Inflammatory macrophage (primary cell): ENCODE data around the gene FOXA1.
"Not testable (repeated sequence)": the region's sequence is repeated elsewhere in the genome, so short reads cannot be mapped to it uniquely, and the experiment has no call there.

Source experiments
- DNase-seq, 2 donors: peaks; one replicate each; pipeline ENCODE4 v3.0.0-alpha.2; 2020 to 2022

Gene FOXA1

DNA sequence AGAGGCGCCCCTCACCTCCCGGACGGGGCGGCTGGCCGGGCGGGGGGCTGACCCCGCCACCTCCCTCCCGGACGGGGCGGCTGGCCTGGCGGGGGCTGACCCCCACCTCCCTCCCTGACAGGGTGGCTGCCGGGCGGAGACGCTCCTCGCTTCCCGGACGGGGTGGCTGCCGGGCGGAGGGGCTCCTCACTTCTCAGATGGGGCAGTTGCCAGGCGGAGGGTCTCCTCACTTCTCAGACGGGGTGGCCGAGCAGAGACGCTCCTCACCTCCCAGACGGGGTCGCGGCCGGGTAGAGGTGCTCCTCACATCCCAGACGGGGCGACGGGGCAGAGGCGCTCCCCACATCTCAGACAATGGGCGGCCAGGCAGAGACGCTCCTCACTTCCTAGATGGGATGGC, 39.5 kb downstream of the FOXA1 start:
- DNase-seq, result not testable (repeated sequence)

- no peak for DNase-seq
These were observed 41.0 kb downstream of the FOXA1 start for GRCh38 chr14:37553935-37554550.

- DNase-seq, result no peak
These were observed 43.9 kb downstream of the FOXA1 start for GRCh38 chr14:37551119-37551518.

DNA sequence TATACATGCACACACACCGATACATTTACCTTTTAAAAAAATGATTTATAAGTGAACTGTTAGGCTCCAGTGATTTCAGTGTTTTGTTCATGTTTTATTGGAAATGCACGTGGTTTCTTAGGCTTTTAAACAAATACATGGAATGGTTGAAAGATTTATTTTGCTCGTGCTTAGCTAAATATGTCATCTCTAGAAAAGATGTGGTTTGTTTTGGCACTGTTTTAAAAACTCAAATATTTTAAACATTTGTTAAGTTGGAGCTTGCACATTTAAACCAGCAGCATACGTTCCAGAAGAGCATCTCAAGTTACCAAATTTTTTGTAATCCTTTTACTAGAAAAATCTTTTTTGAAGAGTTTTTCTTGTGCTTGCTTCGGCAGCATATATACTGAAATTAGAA, 44.5 kb downstream of the FOXA1 start:
- DNase-seq, result no peak

DNA sequence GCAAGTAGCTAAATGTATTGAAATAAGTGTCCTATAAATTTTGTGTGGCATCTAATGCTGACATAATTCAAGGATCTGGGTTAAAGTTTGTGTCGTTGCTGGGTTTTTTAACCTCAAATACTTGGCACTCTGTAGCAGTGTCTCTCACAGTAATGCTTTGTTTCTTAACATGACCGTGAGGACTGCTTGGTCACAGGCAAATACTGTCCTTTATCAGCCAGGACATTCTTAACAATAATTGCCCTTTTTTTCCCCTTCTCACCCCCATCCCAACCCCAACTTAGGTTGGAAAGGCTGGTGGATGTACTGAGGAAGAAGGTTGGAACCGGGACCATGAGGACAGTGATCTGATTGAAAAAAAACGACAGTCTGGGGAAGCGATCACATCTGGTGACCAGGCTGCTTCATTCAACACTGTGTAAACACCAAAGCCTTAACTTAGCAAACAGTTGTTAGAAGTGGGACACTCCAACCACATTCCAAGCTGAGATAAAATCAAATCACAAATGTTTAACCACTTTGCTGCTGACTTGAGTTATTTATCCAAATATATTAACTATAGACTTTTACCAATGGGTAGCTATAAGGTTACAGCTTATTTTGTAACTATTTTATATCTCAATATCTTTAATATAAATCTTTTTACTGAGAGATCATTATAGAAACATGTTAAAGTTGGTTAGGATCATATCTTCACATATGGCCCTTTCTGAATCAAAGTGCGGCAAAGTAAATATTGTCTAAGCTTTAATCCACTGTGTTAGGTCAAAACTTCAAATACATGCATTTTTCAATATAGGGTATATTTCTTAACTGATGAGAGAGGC, 48.2 kb downstream of the FOXA1 start:
- no peak for DNase-seq

DNA sequence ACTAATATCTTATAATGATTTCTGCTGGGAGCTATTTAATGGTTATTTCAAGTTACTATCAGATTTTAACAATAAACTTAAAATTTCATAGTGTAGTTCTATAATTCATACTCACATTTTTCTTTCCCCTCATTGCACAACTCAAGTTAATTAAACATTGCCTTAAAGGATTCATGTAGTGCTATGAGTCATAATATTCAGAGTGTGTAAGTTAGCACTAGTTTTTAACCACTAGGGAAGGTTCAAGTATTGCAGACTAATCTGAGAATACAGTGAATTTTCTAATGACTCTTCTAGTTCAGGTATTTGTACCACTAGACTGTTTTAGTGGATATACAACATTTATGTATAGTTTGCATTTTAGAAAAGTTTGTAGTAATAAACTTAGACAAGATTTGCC, 49.9 kb downstream of the FOXA1 start:
- no peak for DNase-seq

GRCh38 chr14:37544407-37544806, 50.6 kb downstream of the FOXA1 start:
- DNase-seq, result no peak

- DNase-seq, result no peak
These were observed 55.1 kb downstream of the FOXA1 start for GRCh38 chr14:37539992-37540391.
